Activated T-helper 1 cell treated with anti-CD3 and anti-CD28 coated beads, Interleukin-2, amount 50 U/mL, for 16 hours (primary cell): ENCODE data around the gene SPG11.

Source experiments
- DNase-seq, 2 donors: peaks; one replicate each; pipeline ENCODE4 v3.0.0-alpha.2; 2020; ENCODE audit warnings: low read depth in 1 of 2, low spot score in 1 of 2

The SPG11 gene

GRCh38 chr15:44620081-44620480, 43.4 kb downstream of the SPG11 start:
- DNase-seq: no peak

DNA sequence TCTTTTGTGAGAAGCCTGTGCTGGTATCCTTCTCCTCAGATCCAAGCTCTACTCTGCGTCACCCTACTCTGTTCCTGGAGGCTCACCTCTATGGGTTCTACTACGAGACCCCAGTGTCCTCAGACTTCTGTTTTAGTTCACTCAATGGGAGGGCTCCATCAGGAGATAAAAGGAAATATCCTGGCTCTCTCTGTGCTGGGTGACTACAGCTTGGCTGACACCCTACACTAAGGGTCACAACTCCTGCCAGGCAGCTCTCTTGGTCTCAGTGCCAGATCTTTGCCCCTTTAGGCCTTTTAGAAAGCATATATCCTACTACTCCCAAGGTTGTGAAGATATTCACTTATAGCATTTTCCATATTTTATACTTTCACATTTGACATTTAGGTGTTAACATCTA, 46.5 kb downstream of the SPG11 start:
- DNase-seq: no peak

DNA sequence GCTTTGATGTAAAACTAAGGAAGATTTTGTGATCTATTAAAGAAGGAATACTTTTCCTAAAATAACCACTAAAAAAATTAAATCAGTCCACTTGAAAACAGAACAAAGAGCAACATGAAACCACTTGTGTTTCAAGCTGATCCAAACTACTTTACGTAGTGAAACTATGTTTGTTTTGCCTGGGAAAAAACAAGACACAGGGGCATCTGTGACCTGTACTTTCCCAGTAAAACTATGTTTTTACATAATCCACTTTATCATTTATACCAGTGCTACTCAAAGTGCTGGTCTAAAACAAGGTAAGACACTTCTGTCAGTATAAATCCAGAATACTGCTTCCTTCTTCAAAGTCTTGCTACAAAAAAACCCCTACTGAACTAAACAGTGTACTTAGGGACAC, 56.7 kb downstream of the SPG11 start:
- no peak for DNase-seq

DNA sequence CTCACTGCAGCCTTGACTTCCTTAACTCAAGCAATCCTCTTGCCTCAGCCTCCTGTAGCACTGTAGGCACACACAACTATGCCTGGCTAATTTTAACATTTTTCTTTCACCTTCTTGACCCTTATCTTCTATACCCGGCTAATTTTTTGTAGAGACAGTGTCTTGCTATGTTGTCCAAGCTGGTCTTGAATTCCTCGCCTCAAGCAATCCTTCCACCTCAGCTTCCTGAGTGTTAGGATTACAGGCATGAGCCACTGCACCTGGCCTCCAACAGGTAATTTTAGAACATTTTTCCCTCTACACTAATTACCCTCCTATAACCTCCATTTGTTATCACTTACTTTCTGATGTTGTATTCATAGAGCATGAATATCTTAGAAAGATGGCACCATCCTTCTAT, 60.3 kb downstream of the SPG11 start:
- DNase-seq: no peak

DNA sequence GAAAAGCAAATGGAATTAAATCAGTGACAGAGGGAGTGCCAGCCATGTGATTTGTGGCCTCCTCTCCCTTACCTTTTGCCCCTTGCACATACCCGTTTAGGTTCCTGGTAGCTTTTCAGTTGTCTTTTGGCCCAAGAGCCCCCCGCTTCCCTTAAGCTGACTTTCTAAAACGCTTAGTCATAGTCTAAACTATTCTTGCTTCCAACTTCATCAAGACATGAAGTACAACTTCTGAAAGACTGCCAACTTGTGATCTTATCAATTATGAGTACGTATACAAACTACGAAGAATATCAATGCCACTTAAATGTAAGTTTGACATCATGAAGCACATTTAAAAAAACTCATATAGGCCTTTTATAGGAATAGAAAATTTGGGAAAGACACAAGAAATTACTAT, 64.6 kb downstream of the SPG11 start:
- no peak for DNase-seq

DNA sequence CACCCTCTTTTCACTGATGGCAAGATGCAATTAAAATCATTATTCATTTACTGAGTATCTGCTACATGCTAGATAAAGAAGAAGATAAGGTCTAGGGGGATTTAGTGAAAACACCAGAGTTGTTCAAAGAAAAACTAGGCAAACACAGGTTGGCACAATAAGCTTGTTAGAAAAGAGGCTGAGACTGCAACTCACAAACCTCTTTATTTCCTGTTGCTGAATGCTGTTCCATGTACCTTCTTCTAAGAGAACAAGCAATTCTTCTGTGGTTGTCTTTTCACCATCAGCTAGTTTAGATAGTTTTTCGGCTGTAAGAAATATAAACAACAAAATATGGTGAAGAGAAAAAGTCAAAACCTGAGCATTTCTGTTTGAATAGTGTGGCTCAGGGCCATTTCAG, 65.4 kb downstream of the SPG11 start:
- no peak for DNase-seq

DNA sequence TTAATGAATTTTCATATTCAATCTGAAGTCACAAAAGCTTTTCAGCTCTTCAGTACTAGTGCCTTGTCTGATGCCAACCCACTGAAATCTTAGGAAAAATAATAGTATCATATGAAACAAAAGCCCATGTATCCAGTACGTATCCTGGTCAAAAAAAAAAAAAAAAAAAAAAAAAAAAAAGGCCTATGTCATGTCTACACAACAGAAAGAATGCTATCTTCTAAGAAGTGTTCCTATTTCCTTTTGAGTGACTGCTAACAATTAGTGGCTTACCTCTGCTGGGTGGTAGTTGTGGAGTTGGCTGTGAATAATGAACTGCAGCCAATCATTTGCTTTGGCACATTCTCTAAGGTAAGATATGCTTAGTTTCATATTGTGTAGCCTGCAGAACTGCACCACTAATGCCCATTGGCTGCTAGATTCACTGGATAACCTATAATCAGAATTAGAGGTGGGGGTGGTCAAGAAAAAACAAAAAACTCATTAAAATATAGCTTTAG, 66.9 kb downstream of the SPG11 start:
- DNase-seq: no peak

- no peak for DNase-seq
These were observed 67.6 kb downstream of the SPG11 start for GRCh38 chr15:44595656-44596510.

- DNase-seq: no peak
These were observed 68.2 kb downstream of the SPG11 start for GRCh38 chr15:44595246-44595645.

GRCh38 chr15:44593042-44593736, 70.3 kb downstream of the SPG11 start:
- DNase-seq: no peak

GRCh38 chr15:44591326-44591725, 72.1 kb downstream of the SPG11 start:
- DNase-seq: no peak

GRCh38 chr15:44588541-44588940, 74.9 kb downstream of the SPG11 start:
- DNase-seq: no peak

DNA sequence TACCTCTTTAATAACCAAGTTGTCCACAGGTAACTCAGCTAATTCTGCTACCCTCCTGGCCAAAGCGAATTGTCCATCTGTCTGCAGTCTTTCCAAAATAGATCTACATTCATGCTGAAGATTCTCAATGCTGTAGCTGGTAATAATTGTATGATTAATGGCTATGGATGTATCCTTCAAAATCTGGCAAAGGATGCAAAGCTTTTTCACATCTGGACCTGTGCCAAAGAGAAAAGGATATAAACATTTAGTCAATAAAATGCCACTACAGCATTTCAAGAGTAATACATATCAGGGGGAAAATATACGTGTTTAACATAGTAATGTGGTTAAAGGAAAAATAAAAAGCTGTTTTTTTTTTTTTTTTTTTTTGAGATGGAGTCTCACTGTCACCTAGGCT, 77.8 kb downstream of the SPG11 start:
- no peak for DNase-seq

DNA sequence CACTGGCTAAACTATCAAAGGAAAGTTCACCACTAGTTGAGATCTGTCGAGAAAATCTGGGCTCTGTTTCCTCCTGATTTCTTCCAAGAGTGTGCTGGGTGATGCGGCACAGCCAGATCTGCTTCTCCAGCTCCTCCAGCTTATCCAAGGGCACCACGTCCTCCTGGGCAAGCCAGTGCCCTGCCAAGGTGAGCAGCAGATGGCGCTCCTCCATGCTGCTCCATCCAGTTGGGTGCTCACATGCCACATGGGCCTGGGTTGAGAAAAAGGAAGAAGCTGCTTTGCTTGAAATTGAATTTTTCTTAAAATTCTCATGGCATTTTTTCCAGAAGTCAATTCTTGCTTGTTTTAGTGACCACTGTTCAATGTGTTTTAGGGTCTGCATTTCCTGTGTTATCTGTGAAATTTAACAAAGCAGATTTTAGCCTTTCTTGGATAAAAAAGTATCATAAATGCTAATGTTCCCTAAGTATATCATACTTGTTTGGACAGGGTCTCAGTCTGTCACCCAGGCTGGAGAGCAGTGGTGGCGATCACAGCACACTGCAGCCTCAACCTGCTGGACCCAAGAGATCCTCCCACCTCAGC, 79.2 kb downstream of the SPG11 start:
- peak; percentile 17 to 32 for DNase-seq

GRCh38 chr15:44580105-44580504, 83.4 kb downstream of the SPG11 start:
- no peak for DNase-seq

GRCh38 chr15:44574734-44575133, 88.7 kb downstream of the SPG11 start:
- DNase-seq: no peak

GRCh38 chr15:44573386-44573785, 90.1 kb downstream of the SPG11 start:
- DNase-seq: no peak

GRCh38 chr15:44570361-44570760, 93.1 kb downstream of the SPG11 start:
- DNase-seq: no peak

GRCh38 chr15:44569316-44569715, 94.1 kb downstream of the SPG11 start:
- DNase-seq: no peak

DNA sequence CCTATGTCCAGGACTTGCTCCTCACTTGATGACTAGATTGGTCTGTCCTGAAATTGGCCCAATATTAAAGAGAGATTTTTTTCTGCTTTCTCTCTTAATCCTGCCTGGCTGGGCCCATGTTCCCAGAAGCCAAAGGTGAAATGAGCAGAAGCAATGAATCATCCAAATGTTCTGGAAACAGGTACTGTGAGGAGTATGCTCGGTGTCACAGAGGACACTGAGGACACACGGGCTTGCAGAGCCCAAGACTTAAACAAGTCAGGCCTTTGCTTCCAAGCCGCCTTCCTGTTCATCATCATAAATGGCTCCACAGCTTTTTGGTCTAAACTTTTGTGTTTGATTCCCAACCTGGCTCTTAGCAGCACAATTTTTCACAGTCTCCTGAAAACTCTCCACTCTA, 95.1 kb downstream of the SPG11 start:
- no peak for DNase-seq

GRCh38 chr15:44566155-44566540, 97.3 kb downstream of the SPG11 start:
- no peak for DNase-seq
